Fibroblast of lung (primary cell): ENCODE measurements around the gene RAB31. TPM values are rescaled to one million over a fixed set of nuclear protein-coding genes. Genes with fewer than 3 reads are reported as not detected.
"Not testable (repeated sequence)": the region's sequence is repeated elsewhere in the genome, so short reads cannot be mapped to it uniquely, and the experiment has no call there.

ENCODE experiments used
- DNase-seq, 2 donors: peaks; one replicate each; pipeline versions ENCODE4 v3.0.0 to v3.0.0-alpha.2; 2010; ENCODE audit warnings: low read depth in 2 of 2
- H2AFZ ChIP-seq: 2 replicates; pipeline ENCODE4 v1.5.1; 2012; ENCODE audit warnings: low read length, control low read depth, inconsistent platforms
- H3K27ac ChIP-seq: 2 replicates; pipeline ENCODE4 v1.5.1; 2011; ENCODE audit warnings: low read length, control low read depth; ENCODE audit not compliant: insufficient read depth
- H3K27me3 ChIP-seq: 2 replicates; pipeline ENCODE4 v1.5.1; 2011; ENCODE audit warnings: mild to moderate bottlenecking, low read length; ENCODE audit not compliant: control insufficient read depth, insufficient read depth
- H3K36me3 ChIP-seq: 2 replicates; pipeline ENCODE4 v1.5.1; 2011; ENCODE audit warnings: low read length; ENCODE audit not compliant: control insufficient read depth, insufficient read depth
- H3K4me1 ChIP-seq: 2 replicates; pipeline ENCODE4 v1.5.1; 2011; ENCODE audit warnings: low read length; ENCODE audit not compliant: control insufficient read depth, insufficient read depth; ENCODE audit errors: extremely low read depth
- H3K4me2 ChIP-seq: 2 replicates; pipeline ENCODE4 v1.5.1; 2011; ENCODE audit warnings: low read length, control low read depth; ENCODE audit not compliant: insufficient read depth; ENCODE audit errors: extremely low read depth
- H3K4me3 ChIP-seq, 4 experiments: fragments of 200-600 bp in 1 of 4; sonication (generic) in 1 of 4; replicated peaks in 1 of 4; 2 replicates each; pipeline ENCODE4 v1.5.1; 2011 to 2016; ENCODE audit warnings: low read length in 4 of 4, low read depth in 3 of 4, mild to moderate bottlenecking in 3 of 4, control low read depth in 2 of 4, inconsistent platforms in 1 of 4, mixed read lengths in 1 of 4; ENCODE audit not compliant: insufficient read depth in 1 of 4; ENCODE audit errors: control extremely low read depth in 1 of 4
- H3K79me2 ChIP-seq: 2 replicates; pipeline ENCODE4 v1.5.1; 2012; ENCODE audit warnings: mild to moderate bottlenecking, low read length, inconsistent platforms; ENCODE audit not compliant: control insufficient read depth, insufficient read depth
- H3K9ac ChIP-seq: 2 replicates; pipeline ENCODE4 v1.5.1; 2011; ENCODE audit warnings: mild to moderate bottlenecking, low read length, control low read depth; ENCODE audit not compliant: insufficient read depth
- H3K9me3 ChIP-seq: 2 replicates; pipeline ENCODE4 v1.5.1; 2012; ENCODE audit warnings: low read depth, low read length; ENCODE audit not compliant: control insufficient read depth, insufficient read depth
- H4K20me1 ChIP-seq: 2 replicates; pipeline ENCODE4 v1.5.1; 2011; ENCODE audit warnings: low read length; ENCODE audit not compliant: control insufficient read depth, insufficient read depth; ENCODE audit errors: extremely low read depth
- CTCF ChIP-seq, 2 donors: IDR thresholded peaks in 1 of 2; conservative IDR thresholded peaks in 1 of 2; 1 replicate in 1 of 2; 2 replicates in 1 of 2; pipeline ENCODE4 v1.5.1; 2011 to 2012; ENCODE audit warnings: low read length in 2 of 2, control low read depth in 1 of 2, inconsistent platforms in 1 of 2, low read depth in 1 of 2, mild to moderate bottlenecking in 1 of 2
- EZH2 ChIP-seq: IDR thresholded peaks from 2 replicates; pipeline ENCODE4 v1.5.1; 2012; ENCODE audit warnings: low read length, control low read depth, mild to moderate bottlenecking; ENCODE audit errors: missing control alignments
- polyA plus RNA-seq, 2 donors: library from polyadenylated mRNA; depleted of rRNA in 1 of 2; stranded (reverse) in 1 of 2; unstranded in 1 of 2; fragments of >200 nt; gene quantifications; 2 replicates each; pipeline ENCODE4 v1.2.1, GENCODE V29; 2011 to 2012; ENCODE audit warnings: missing spikeins in 1 of 2
- total RNA-seq: library from RNA; depleted of rRNA; stranded (reverse); fragments of >200 nt; gene quantifications from 2 replicates; pipeline ENCODE4 v1.2.1, GENCODE V29; 2014

Gene RAB31
- total and polyA plus RNA-seq, 2 donors (not counting 1 experiment from before 2014, with no cell fraction given) = 29.6 to 47.1 TPM

GRCh38 chr18:9669016-9669415, 39.1 kb upstream of the RAB31 start:
- no peaks in the 10 kb centered on the region for H3K36me3 ChIP-seq
- no peak overlapping the region for H2AFZ ChIP-seq
- H4K20me1 ChIP-seq = no peaks in the 10 kb centered on the region
- H3K27ac ChIP-seq = no peak overlapping the region
- H3K79me2 ChIP-seq = no peaks in the 10 kb centered on the region
- H3K9me3 ChIP-seq = no peaks in the 10 kb centered on the region
- H3K4me1 ChIP-seq = no peaks in the 10 kb centered on the region
- no peaks in the 10 kb centered on the region for H3K27me3 ChIP-seq
- H3K9ac ChIP-seq = no peak overlapping the region
- H3K4me3 ChIP-seq = no peak overlapping the region
- no peak for DNase-seq
- H3K4me2 ChIP-seq = no peak overlapping the region
- TF ChIP-seq CTCF (conservative IDR thresholded peaks at IDR 0.05 in 1 of 2, IDR thresholded peaks at IDR 0.05 in 1 of 2; ENCODE audit: low read depth in 1 of 2, low read length in 2 of 2) (no peak), EZH2 (no peak)

- no peaks in the 10 kb centered on the region for H3K36me3 ChIP-seq
- H3K4me3 ChIP-seq = no peak overlapping the region
- H2AFZ ChIP-seq = no peak overlapping the region
- H3K4me1 ChIP-seq = no peaks in the 10 kb centered on the region
- H4K20me1 ChIP-seq = no peaks in the 10 kb centered on the region
- H3K9me3 ChIP-seq = no peaks in the 10 kb centered on the region
- no peaks in the 10 kb centered on the region for H3K27me3 ChIP-seq
- no peak overlapping the region for H3K4me2 ChIP-seq
- H3K79me2 ChIP-seq = no peaks in the 10 kb centered on the region
- no peak overlapping the region for H3K9ac ChIP-seq
- no peak for TF ChIP-seq CTCF (conservative IDR thresholded peaks at IDR 0.05 in 1 of 2, IDR thresholded peaks at IDR 0.05 in 1 of 2; ENCODE audit: low read depth in 1 of 2, low read length in 2 of 2)
- TF ChIP-seq EZH2 = no peak
- no peak for DNase-seq
- H3K27ac ChIP-seq = no peak overlapping the region
These were observed 36.9 kb upstream of the RAB31 start for GRCh38 chr18:9671214-9671613.

GRCh38 chr18:9673296-9674251, 34.5 kb upstream of the RAB31 start:
- Histone ChIP-seq H3K4me3 (no peak overlapping the region), H3K9ac (no peak overlapping the region), H3K27ac (no peak overlapping the region), H2AFZ (no peak overlapping the region), H3K9me3 (no peaks in the 10 kb centered on the region), H3K4me1 (no peaks in the 10 kb centered on the region), H3K36me3 (no peaks in the 10 kb centered on the region), H4K20me1 (no peaks in the 10 kb centered on the region), H3K4me2 (no peak overlapping the region), H3K27me3 (no peaks in the 10 kb centered on the region), H3K79me2 (no peaks in the 10 kb centered on the region)
- DNase-seq = peak; percentile 61 to 83
- TF ChIP-seq EZH2 = no peak
- TF ChIP-seq CTCF (conservative IDR thresholded peaks at IDR 0.05 in 1 of 2, IDR thresholded peaks at IDR 0.05 in 1 of 2; ENCODE audit: low read depth in 1 of 2, low read length in 2 of 2) = peak; percentile 23 to 41

GRCh38 chr18:9678216-9678615, 29.9 kb upstream of the RAB31 start:
- DNase-seq, H3K4me1 ChIP-seq, H3K27me3 ChIP-seq, H4K20me1 ChIP-seq, H3K36me3 ChIP-seq, H3K9ac ChIP-seq, H3K27ac ChIP-seq, H3K4me3 ChIP-seq, H2AFZ ChIP-seq, H3K79me2 ChIP-seq, H3K4me2 ChIP-seq, H3K9me3 ChIP-seq: not testable (repeated sequence)
